ENCODE measurements around the gene UBE2U.

UBE2U gene

DNA sequence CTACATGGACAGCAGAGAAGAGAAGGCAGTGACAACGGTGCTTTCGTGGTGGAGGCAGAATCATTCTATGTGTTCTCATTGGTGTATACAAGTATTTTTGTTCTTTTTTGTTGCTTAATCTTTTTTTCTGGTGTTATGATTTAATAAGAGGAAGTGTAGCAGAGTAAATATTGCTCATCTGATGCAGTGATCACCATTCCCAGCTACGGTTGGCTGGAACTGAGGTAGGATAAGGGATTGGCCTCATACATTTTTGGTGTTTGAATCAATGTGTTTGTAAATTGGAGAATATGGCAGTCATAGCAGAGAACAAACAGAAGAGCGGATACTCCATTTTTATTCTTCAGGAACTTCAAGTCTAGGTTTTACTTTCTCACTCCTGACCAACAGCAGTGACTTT is 76.6 kb downstream of the UBE2U start:
- Histone ChIP-seq H3K9ac (ENCODE audit: low read length) (no peak overlapping the region), H3K36me3 (ENCODE audit: control insufficient read depth, insufficient read depth, low read length) (no peaks in the 10 kb centered on the region), H3K9me3 (ENCODE audit: control insufficient read depth, low read length) (no peaks in the 10 kb centered on the region), H3K4me3 (ENCODE audit: low read length) (no peak overlapping the region), H3K4me1 (ENCODE audit: control insufficient read depth, insufficient read depth, low read length) (no peaks in the 10 kb centered on the region), H3K27me3 (ENCODE audit: control insufficient read depth, insufficient read depth, low read length) (no peaks in the 10 kb centered on the region)

DNA sequence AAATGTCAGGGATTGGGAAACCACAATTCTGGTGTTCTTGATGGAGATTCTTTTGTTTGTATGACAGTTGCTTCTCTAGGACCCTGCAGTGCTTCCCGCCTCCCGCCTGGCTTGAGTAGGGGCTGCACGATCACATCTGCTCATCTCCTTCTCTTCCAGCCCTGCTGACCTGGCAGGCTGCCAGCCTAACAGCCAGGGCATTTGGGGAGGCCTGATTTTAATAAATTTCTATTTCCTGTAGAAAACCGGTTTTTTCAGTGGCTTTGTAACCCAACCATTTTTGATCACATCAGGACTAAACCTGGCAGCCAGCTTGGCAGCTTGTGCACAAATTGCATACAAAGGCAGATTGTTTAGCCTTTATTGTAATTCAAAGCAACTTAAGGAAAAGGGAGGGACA is 78.9 kb downstream of the UBE2U start:
- Histone ChIP-seq H3K9me3 (ENCODE audit: control insufficient read depth, low read length) (no peaks in the 10 kb centered on the region), H3K4me3 (ENCODE audit: low read length) (no peak overlapping the region), H3K9ac (ENCODE audit: low read length) (no peak overlapping the region), H3K27me3 (ENCODE audit: control insufficient read depth, insufficient read depth, low read length) (no peaks in the 10 kb centered on the region), H3K36me3 (ENCODE audit: control insufficient read depth, insufficient read depth, low read length) (no peaks in the 10 kb centered on the region), H3K4me1 (ENCODE audit: control insufficient read depth, insufficient read depth, low read length) (no peaks in the 10 kb centered on the region)

DNA sequence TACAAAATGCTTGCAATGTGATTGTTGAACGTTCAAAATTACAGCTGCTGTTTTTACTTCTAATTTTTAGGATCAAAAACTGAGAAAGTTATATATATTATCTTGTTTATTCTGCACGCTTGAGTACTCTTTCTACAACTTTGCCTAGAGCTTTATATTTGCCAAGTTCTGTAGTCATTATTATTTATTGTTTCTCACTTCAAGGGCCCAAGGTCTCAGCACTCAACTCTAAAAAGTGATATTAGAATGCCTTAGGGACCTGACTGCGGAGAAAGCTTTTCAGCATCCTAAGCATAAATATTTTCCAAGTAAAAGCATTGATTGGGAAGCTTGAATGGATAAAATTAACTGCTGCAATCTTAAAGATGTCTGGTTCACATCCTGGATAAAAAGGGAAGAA is 83.6 kb downstream of the UBE2U start:
- H3K36me3 ChIP-seq (ENCODE audit: control insufficient read depth, insufficient read depth, low read length), result no peaks in the 10 kb centered on the region
- no peak overlapping the region for H3K9ac ChIP-seq (ENCODE audit: low read length)
- H3K9me3 ChIP-seq (ENCODE audit: control insufficient read depth, low read length), result no peaks in the 10 kb centered on the region
- no peaks in the 10 kb centered on the region for H3K27me3 ChIP-seq (ENCODE audit: control insufficient read depth, insufficient read depth, low read length)
- no peaks in the 10 kb centered on the region for H3K4me1 ChIP-seq (ENCODE audit: control insufficient read depth, insufficient read depth, low read length)
- H3K4me3 ChIP-seq (ENCODE audit: low read length), result no peak overlapping the region

DNA sequence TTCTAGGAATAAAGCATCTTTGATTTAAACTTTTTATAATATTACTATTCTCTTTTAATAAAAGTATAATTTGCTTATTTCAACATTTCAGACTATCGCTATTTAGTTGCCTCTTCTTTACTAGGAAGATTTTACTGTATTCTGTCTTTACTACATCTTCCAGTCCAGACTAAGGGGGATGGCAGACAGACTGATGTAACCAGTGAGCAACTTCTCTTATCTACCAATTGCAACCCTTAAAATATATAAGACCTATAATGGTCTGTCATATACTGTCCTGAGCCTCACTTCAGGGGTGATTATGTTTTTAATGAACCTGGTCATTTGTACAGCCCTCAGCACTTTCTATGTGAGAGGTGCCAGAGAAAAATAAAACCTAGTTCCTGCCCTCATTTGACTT is 87.0 kb downstream of the UBE2U start:
- Histone ChIP-seq H3K9me3 (ENCODE audit: control insufficient read depth, low read length) (no peaks in the 10 kb centered on the region), H3K4me1 (ENCODE audit: control insufficient read depth, insufficient read depth, low read length) (no peaks in the 10 kb centered on the region), H3K36me3 (ENCODE audit: control insufficient read depth, insufficient read depth, low read length) (no peaks in the 10 kb centered on the region), H3K9ac (ENCODE audit: low read length) (no peak overlapping the region), H3K4me3 (ENCODE audit: low read length) (no peak overlapping the region), H3K27me3 (ENCODE audit: control insufficient read depth, insufficient read depth, low read length) (no peaks in the 10 kb centered on the region)

GRCh38 chr1:64291931-64292330 is 88.5 kb downstream of the UBE2U start:
- Histone ChIP-seq H3K4me1 (ENCODE audit: control insufficient read depth, insufficient read depth, low read length) (no peaks in the 10 kb centered on the region), H3K9me3 (ENCODE audit: control insufficient read depth, low read length) (no peaks in the 10 kb centered on the region), H3K9ac (ENCODE audit: low read length) (no peak overlapping the region), H3K36me3 (ENCODE audit: control insufficient read depth, insufficient read depth, low read length) (no peaks in the 10 kb centered on the region), H3K4me3 (ENCODE audit: low read length) (no peak overlapping the region), H3K27me3 (ENCODE audit: control insufficient read depth, insufficient read depth, low read length) (no peaks in the 10 kb centered on the region)

DNA sequence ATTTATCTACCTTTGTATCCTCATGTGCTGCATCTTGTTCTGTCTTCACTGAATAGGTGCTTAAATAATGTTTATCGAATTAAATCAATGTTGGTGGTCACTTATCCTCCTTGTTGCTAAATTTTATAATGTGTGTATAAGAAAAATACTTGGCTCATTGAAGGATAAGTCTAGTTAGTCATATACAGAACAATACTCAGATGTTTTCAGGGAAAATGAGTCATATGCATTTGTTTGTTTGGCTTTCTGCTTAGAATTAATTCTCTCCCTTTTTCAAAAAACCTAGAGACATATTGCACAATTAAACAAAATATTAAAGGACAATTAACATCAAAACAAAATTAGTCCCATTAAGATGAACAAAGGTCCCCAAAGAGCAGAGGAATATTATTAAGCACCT is 89.0 kb downstream of the UBE2U start:
- H3K27me3 ChIP-seq (ENCODE audit: control insufficient read depth, insufficient read depth, low read length), result no peaks in the 10 kb centered on the region
- H3K9me3 ChIP-seq (ENCODE audit: control insufficient read depth, low read length), result no peaks in the 10 kb centered on the region
- H3K4me1 ChIP-seq (ENCODE audit: control insufficient read depth, insufficient read depth, low read length), result no peaks in the 10 kb centered on the region
- no peak overlapping the region for H3K9ac ChIP-seq (ENCODE audit: low read length)
- H3K36me3 ChIP-seq (ENCODE audit: control insufficient read depth, insufficient read depth, low read length), result no peaks in the 10 kb centered on the region
- H3K4me3 ChIP-seq (ENCODE audit: low read length), result no peak overlapping the region

- Histone ChIP-seq H3K27me3 (ENCODE audit: control insufficient read depth, insufficient read depth, low read length) (no peaks in the 10 kb centered on the region), H3K4me3 (ENCODE audit: low read length) (no peak overlapping the region), H3K4me1 (ENCODE audit: control insufficient read depth, insufficient read depth, low read length) (no peaks in the 10 kb centered on the region), H3K9me3 (ENCODE audit: control insufficient read depth, low read length) (no peaks in the 10 kb centered on the region), H3K36me3 (ENCODE audit: control insufficient read depth, insufficient read depth, low read length) (no peaks in the 10 kb centered on the region), H3K9ac (ENCODE audit: low read length) (no peak overlapping the region)
Measured at GRCh38 chr1:64293820-64294219, 90.4 kb downstream of the UBE2U start.

DNA sequence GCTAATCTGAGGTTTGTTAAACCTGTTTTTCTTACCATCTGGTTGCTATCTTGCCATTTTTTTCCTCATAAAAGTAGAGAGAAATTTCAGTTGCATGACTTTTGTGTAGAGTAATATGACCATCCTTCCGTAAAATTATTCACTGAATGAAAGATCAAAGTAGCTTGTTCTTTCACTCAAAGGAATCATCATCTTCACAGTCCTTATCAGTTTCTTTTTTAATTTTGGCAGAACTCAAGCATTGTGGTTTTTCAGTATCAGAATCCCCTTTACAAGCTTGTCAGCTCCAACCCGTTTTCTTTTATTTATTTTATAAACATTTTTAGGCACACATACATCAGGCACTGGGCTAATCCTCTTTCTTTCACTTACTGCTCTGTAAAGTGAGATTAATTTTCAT is 91.7 kb downstream of the UBE2U start:
- no peaks in the 10 kb centered on the region for H3K27me3 ChIP-seq (ENCODE audit: control insufficient read depth, insufficient read depth, low read length)
- H3K9me3 ChIP-seq (ENCODE audit: control insufficient read depth, low read length), result no peaks in the 10 kb centered on the region
- no peaks in the 10 kb centered on the region for H3K4me1 ChIP-seq (ENCODE audit: control insufficient read depth, insufficient read depth, low read length)
- H3K4me3 ChIP-seq (ENCODE audit: low read length), result no peak overlapping the region
- H3K36me3 ChIP-seq (ENCODE audit: control insufficient read depth, insufficient read depth, low read length), result no peaks in the 10 kb centered on the region
- no peak overlapping the region for H3K9ac ChIP-seq (ENCODE audit: low read length)

- Histone ChIP-seq H3K36me3 (ENCODE audit: control insufficient read depth, insufficient read depth, low read length) (no peaks in the 10 kb centered on the region), H3K9ac (ENCODE audit: low read length) (no peak overlapping the region), H3K4me3 (ENCODE audit: low read length) (no peak overlapping the region), H3K9me3 (ENCODE audit: control insufficient read depth, low read length) (no peaks in the 10 kb centered on the region), H3K27me3 (ENCODE audit: control insufficient read depth, insufficient read depth, low read length) (no peaks in the 10 kb centered on the region), H3K4me1 (ENCODE audit: control insufficient read depth, insufficient read depth, low read length) (no peaks in the 10 kb centered on the region)
Measured at GRCh38 chr1:64295561-64295960, 92.1 kb downstream of the UBE2U start.

DNA sequence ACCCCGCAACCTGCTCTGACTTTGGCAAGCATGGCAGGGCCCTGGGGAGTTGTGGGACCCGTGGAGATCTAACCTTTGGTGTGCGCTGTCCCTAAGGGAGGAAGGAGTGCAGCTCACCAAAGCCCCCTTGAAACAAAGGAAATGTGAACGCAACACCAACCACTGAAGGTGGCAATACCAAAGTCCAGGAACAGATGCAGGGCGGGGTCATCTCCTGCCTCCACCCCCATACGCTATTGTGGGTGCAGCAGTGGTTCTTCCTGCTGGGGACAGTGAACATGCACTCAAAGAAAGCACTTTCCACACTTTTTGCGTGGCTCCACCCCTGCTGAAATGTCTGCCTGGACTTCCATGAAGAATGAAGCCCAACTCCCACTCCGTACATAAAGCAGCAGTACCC is 93.0 kb downstream of the UBE2U start:
- no peak overlapping the region for H3K4me3 ChIP-seq (ENCODE audit: low read length)
- H3K9me3 ChIP-seq (ENCODE audit: control insufficient read depth, low read length), result no peaks in the 10 kb centered on the region
- no peaks in the 10 kb centered on the region for H3K27me3 ChIP-seq (ENCODE audit: control insufficient read depth, insufficient read depth, low read length)
- no peaks in the 10 kb centered on the region for H3K36me3 ChIP-seq (ENCODE audit: control insufficient read depth, insufficient read depth, low read length)
- H3K9ac ChIP-seq (ENCODE audit: low read length), result no peak overlapping the region
- H3K4me1 ChIP-seq (ENCODE audit: control insufficient read depth, insufficient read depth, low read length), result no peaks in the 10 kb centered on the region

DNA sequence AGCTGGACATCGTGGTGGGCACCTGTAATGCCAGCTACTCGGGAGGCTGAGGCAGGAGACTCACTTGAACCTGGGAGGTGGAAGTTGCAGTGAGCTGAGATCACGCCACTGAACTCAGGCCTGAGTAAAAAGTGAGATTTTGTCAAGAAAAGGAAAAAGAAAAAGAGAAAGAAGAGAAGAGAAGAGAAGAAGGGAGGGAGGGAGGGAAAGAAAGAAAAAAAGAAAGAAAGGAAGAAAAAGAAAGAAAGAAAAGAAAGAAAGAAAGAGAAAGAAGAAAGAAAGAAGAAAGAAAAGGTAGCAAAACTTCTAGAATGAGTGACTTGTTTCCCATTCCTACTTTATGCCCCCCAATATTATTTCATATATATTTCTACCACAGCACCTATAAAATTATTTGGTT is 98.8 kb downstream of the UBE2U start:
- Histone ChIP-seq H3K9me3 (ENCODE audit: control insufficient read depth, low read length) (no peaks in the 10 kb centered on the region), H3K4me3 (ENCODE audit: low read length) (no peak overlapping the region), H3K36me3 (ENCODE audit: control insufficient read depth, insufficient read depth, low read length) (no peaks in the 10 kb centered on the region), H3K4me1 (ENCODE audit: control insufficient read depth, insufficient read depth, low read length) (no peaks in the 10 kb centered on the region), H3K9ac (ENCODE audit: low read length) (no peak overlapping the region), H3K27me3 (ENCODE audit: control insufficient read depth, insufficient read depth, low read length) (no peaks in the 10 kb centered on the region)

DNA sequence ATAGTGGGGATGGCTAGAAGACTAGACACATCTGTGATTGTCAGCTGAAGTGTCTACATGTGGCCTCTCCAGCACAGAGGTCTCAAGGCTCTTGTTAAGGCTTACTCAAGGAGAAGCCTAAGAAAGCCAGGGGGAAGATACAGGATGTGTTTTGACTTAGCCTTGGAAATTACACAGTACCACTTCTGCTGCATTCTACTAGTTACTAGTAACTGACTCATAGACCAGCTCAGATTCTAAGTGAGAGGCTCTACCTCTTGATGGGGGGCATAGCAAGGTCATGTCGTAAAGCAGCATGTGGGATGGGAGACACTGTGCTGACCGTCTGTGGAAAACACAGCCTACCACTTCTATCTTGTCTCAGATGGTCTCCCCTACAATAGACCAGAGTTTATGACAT is 99.5 kb downstream of the UBE2U start:
- H3K9me3 ChIP-seq (ENCODE audit: control insufficient read depth, low read length), result no peaks in the 10 kb centered on the region
- no peaks in the 10 kb centered on the region for H3K36me3 ChIP-seq (ENCODE audit: control insufficient read depth, insufficient read depth, low read length)
- H3K4me3 ChIP-seq (ENCODE audit: low read length), result no peak overlapping the region
- H3K27me3 ChIP-seq (ENCODE audit: control insufficient read depth, insufficient read depth, low read length), result no peaks in the 10 kb centered on the region
- H3K9ac ChIP-seq (ENCODE audit: low read length), result no peak overlapping the region
- H3K4me1 ChIP-seq (ENCODE audit: control insufficient read depth, insufficient read depth, low read length), result no peaks in the 10 kb centered on the region

- no peaks in the 10 kb centered on the region for H3K27me3 ChIP-seq (ENCODE audit: control insufficient read depth, insufficient read depth, low read length)
- H3K9ac ChIP-seq (ENCODE audit: low read length), result no peak overlapping the region
- H3K9me3 ChIP-seq (ENCODE audit: control insufficient read depth, low read length), result no peaks in the 10 kb centered on the region
- no peaks in the 10 kb centered on the region for H3K36me3 ChIP-seq (ENCODE audit: control insufficient read depth, insufficient read depth, low read length)
- no peaks in the 10 kb centered on the region for H3K4me1 ChIP-seq (ENCODE audit: control insufficient read depth, insufficient read depth, low read length)
- no peak overlapping the region for H3K4me3 ChIP-seq (ENCODE audit: low read length)
Measured at GRCh38 chr1:64304823-64305222, 101.4 kb downstream of the UBE2U start.

Data from mucosa of stomach (tissue), 1 donor.